GM12892 (cell line): ENCODE results near the gene CIBAR2.

Experiments
- DNase-seq: peaks from one replicate; pipeline ENCODE4 v3.0.0; 2011; ENCODE audit not compliant: insufficient read length
- FAIRE-seq: peaks from 2 replicates; lab custom pipeline; 2011; peaks lifted over from hg19 to GRCh38; lab: Jason Lieb, UNC
- POLR2A ChIP-seq: IDR thresholded peaks from 2 replicates; pipeline ENCODE4 v1.6.1; 2011; ENCODE audit warnings: low read depth, low read length, control low read depth
- POLR2AphosphoS5 ChIP-seq: IDR thresholded peaks from 2 replicates; pipeline ENCODE4 v1.6.1; 2011; ENCODE audit warnings: low read depth, low read length, control low read depth
- TAF1 ChIP-seq: IDR thresholded peaks from 2 replicates; pipeline ENCODE4 v1.6.1; 2011; ENCODE audit warnings: low read depth, mild to moderate bottlenecking, control low read depth, low read length, borderline replicate concordance

Gene CIBAR2

GRCh38 chr16:85142771-85143211 is 30.5 kb upstream of the CIBAR2 start:
- TF ChIP-seq POLR2A = no peak
- no peak for TF ChIP-seq POLR2AphosphoS5
- TF ChIP-seq TAF1 = no peak
- FAIRE-seq (no peak), DNase-seq (no peak)

- no peak for FAIRE-seq
- DNase-seq = no peak
- TF ChIP-seq POLR2AphosphoS5 = no peak
- TF ChIP-seq TAF1 = no peak
- no peak for TF ChIP-seq POLR2A
Measured at GRCh38 chr16:85142129-85142513, 29.8 kb upstream of the CIBAR2 start.

- FAIRE-seq (no peak), DNase-seq (no peak)
- no peak for TF ChIP-seq POLR2AphosphoS5
- no peak for TF ChIP-seq POLR2A
- TF ChIP-seq TAF1 = no peak
Measured at GRCh38 chr16:85141491-85142128, 29.3 kb upstream of the CIBAR2 start.

- no peak for FAIRE-seq
- no peak for DNase-seq
- TF ChIP-seq POLR2AphosphoS5 (no peak), POLR2A (no peak), TAF1 (no peak)
Measured at GRCh38 chr16:85140455-85141012, 28.3 kb upstream of the CIBAR2 start.

GRCh38 chr16:85139881-85140339 is 27.6 kb upstream of the CIBAR2 start:
- TF ChIP-seq POLR2A = no peak
- TF ChIP-seq POLR2AphosphoS5 = no peak
- TF ChIP-seq TAF1 = no peak

GRCh38 chr16:85138825-85139627 is 26.8 kb upstream of the CIBAR2 start:
- no peak for TF ChIP-seq TAF1
- no peak for TF ChIP-seq POLR2AphosphoS5
- TF ChIP-seq POLR2A = no peak
- DNase-seq (no peak), FAIRE-seq (no peak)

More at GRCh38 chr16:85139881-85140339, 27.6 kb upstream of the CIBAR2 start:
- FAIRE-seq (no peak), DNase-seq (no peak)

GRCh38 chr16:85138073-85138824 is 26.0 kb upstream of the CIBAR2 start:
- no peak for TF ChIP-seq POLR2A
- no peak for TF ChIP-seq TAF1
- TF ChIP-seq POLR2AphosphoS5 = no peak
- DNase-seq = no peak
- FAIRE-seq = no peak

- FAIRE-seq = no peak
- DNase-seq = no peak
Measured at GRCh38 chr16:85137323-85138072, 25.2 kb upstream of the CIBAR2 start.

GRCh38 chr16:85136702-85137322 is 24.5 kb upstream of the CIBAR2 start:
- DNase-seq = no peak
- FAIRE-seq = no peak
- TF ChIP-seq POLR2A = no peak
- TF ChIP-seq POLR2AphosphoS5 = no peak
- no peak for TF ChIP-seq TAF1

More at GRCh38 chr16:85137323-85138072, 25.2 kb upstream of the CIBAR2 start:
- TF ChIP-seq TAF1 = no peak
- no peak for TF ChIP-seq POLR2AphosphoS5
- TF ChIP-seq POLR2A = no peak

GRCh38 chr16:85136213-85136701 is 24.0 kb upstream of the CIBAR2 start:
- TF ChIP-seq POLR2AphosphoS5 (no peak), TAF1 (no peak), POLR2A (no peak)
- DNase-seq (no peak), FAIRE-seq (no peak)
